ENCODE results near the gene KIF26B.
"Not testable (repeated sequence)": the region's sequence is repeated elsewhere in the genome, so short reads cannot be mapped to it uniquely, and the experiment has no call there.

The KIF26B gene

DNA sequence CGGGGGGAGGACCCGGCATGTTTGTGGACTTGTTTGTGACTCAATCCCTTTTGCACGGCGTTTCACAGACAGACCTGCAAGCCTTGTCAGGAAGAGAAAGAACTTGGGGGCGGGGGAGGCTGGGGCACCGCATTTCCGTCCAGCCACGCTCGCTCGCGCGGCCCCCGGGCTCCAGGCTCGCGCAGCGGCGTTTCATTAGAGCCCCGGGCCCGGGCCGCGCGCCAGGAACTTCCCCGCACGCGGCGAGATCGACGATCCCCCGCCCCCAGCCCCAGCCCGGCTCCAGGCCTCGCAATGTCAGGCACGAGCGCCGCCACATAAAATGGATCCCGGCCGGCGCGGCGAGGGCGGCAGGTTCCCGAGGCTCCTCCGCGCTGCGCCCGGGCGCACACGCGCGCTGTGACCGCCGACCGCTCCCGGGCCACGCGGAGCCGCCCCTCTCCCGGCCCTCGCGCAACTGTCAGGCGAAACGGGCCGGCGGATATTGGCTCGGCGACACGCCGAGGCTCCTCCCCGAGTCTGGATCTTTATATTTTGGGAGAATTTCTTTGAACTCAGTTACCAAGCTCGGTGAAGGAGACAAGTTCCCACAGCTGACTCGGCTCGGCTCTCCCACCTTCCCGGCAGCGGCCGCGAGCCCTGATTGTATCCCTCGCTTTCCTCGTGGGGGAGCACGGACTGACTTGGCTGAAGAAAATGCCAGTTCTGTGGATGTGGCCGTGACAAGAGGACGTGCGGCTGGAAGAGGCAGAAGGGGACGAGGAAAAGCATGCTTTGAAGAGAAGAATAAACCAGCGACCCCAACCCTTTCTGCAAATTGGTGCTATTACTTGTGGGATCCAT lies at the start of gene KIF26B:
TSS of gene KIF26B (plus strand) at position 557 of the 843 bp plus-strand sequence. CDS start 440 bp downstream, outside the sequence.
- peak; percentile 64 for DNase-seq

DNA sequence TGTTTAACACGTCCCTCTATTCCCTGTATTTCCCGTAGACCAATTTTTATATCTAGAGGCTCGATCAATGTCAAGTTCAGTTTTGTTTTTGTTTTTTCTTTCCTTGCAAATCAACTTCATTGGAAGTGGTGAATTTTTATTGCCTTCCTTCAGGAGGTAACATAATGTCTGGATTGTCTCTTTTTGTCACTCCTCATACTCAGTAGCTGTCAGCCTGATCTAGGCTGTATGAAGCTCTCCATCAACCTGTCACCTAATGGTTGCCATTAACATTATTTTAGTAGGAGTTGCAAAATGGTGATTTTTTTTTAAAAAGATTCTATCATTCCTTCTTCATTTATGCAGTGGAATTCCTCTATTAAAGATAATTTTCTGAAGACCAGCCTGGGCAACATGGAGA lies 49.7 kb upstream of the KIF26B start:
- DNase-seq = no peak

- DNase-seq = no peak
Observed at GRCh38 chr1:245105815-245106410, 48.9 kb upstream of the KIF26B start.

DNA sequence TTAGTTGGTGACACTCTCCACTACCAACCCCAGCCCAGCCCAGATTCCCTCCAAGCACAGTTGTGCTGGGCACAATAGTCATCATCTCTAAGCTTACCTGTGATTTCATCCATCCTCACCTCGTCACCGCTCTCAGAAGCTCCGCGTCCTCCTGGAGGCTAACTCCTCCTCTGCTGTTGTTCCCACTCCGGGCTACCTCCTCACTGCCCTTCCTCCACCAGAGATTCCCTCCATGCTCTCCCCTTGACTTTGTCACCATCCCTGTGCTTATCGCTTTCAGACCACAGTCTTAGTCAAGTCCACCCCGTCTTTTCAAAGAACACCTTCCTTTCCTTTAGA lies 47.0 kb upstream of the KIF26B start:
- DNase-seq = no peak

- no peak for DNase-seq
Observed at GRCh38 chr1:245108246-245108645, 46.5 kb upstream of the KIF26B start.

DNA sequence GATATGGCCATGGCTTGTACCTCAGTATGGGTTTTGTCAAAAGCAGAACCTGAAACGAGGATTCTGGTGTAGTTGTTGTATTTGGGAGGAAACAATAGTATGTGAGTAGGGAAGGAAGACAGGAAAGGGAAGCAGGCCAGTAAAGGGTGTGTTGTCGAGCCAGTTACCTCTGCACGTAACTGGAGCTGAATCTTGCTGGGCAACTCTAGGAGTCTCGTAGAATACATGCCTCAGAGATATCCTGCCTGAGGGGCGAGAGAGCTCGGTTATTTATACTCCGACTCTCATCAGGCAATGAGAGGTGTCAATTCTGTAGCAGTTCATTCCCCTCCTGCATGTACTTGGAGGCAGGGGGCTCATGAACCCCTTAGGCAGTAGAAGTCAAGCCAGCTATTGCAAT lies 45.9 kb upstream of the KIF26B start:
- no peak for DNase-seq

- DNase-seq = no peak
Observed at GRCh38 chr1:245110406-245110805, 44.4 kb upstream of the KIF26B start.

DNA sequence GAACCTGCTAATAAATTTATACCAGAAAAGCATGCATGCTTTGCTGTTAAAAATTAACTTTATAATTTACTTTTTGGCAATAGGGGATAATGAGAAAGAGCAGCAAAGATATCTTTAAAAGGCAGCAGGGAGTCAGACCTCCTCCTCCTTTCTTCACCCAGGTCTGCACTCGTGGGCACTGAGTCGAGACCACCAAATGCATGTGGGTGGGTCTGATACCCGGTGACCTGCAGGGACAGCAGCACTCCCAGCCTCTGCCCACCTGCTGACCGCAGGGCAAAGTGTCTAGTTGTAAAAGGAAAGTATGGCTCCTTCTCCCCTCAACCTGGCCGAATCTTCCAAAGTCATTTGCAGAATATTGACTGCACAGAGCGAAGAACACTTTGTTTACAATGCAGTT lies 43.7 kb upstream of the KIF26B start:
- no peak for DNase-seq

GRCh38 chr1:245113649-245114048 lies 41.1 kb upstream of the KIF26B start:
- DNase-seq = no peak

GRCh38 chr1:245116131-245116530 lies 38.7 kb upstream of the KIF26B start:
- DNase-seq = no peak

- DNase-seq = no peak
Observed at GRCh38 chr1:245116751-245117150, 38.0 kb upstream of the KIF26B start.

DNA sequence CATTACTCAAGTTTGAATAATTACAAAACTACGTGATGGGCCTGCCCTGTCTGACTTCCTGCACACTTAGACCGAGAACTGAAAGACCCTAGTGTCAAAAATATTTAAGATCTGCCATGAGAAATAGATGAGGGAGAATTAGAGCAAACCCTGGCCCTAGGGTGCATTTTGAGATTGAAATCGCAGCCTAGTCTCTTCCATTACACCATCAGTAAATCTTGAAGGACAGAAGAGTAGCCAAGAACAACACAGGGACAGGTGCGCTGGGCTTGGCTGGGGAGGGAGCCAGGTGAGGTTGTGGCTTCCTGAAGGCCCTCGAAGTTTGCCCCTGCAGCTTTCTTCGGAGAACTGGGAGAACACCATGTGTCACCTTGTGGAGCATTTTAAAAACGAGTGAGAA lies 36.7 kb upstream of the KIF26B start:
- no peak for DNase-seq

- DNase-seq = no peak
Observed at GRCh38 chr1:245118806-245119205, 36.0 kb upstream of the KIF26B start.

DNA sequence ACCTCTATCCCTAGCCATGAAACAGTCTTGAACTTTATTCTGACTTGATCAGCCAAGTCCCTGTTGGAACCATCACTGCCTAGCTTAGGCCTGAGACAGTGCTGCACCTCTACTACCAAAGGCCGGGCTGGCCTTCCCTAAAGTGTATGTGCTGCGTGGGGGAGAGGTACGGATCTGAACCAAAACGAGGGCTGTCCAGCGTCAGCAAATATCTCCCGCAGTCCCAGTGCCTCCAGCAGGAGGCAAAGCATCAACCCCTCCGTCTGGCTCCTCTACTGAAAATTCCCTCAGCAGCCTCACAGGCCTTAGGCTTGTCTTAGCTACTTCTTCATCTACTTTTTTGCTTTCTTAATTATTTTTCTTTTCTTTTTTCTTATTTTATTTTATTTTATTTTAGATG lies 33.3 kb upstream of the KIF26B start:
- no peak for DNase-seq

- no peak for DNase-seq
Observed at GRCh38 chr1:245124241-245124640, 30.5 kb upstream of the KIF26B start.

- DNase-seq = no peak
Observed at GRCh38 chr1:245124644-245125043, 30.1 kb upstream of the KIF26B start.

GRCh38 chr1:245126530-245126929 lies 28.3 kb upstream of the KIF26B start:
- no peak for DNase-seq

DNA sequence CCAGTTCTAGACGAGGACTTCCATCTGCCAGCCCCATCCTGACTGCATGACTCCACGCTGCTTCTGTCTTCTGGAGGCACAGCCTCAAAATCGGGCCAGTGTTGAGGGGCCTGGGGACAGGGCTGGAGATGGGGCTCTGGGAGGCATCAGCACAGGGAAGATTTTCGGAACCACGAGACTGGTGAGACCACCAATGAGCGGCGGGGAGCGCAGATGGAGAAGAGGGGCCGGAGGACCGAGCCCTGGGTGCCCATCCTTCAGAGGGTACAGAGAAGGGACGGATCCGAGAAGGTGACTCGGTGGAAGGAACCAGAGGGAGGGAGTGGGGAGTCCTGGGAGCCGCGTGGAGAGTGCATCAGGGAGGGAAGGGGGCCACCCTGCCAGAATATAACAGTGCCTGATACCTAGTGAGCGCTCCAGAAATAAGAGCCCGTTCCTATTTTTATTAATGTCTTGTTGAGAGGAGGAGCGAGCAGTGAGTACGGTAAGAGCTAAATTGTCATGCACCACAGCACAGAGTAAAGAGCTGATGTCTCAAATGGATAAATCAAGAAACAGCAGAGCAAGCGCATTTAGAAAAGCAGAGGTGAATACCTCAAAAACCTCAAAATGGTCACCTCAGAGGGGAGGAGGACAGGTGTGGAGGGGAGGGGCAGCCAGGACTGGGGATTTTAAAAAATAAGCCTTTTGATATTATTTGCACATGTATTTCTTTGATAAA lies 26.2 kb upstream of the KIF26B start:
- no peak for DNase-seq

- DNase-seq = no peak
Observed at GRCh38 chr1:245129319-245130240, 25.2 kb upstream of the KIF26B start.

- not testable (repeated sequence) for DNase-seq
Observed at GRCh38 chr1:245130281-245131025, 24.3 kb upstream of the KIF26B start.

DNA sequence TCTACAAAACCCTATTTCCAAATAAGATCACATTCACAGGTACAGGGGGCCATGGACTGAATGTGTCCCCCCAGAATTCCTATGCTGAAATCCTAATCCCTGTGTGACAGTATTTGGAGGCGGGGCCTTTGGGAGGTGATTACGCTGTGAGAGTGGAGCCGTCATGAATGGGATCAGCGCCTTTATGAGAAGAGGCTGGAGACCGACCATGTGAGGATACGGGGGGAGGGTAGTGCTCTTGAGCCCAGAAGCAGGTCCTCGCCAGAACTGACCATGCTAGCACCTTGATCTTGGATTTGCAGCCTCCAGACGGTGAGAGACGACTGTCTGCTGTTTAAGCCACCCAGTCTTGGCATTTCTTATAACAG lies 23.8 kb upstream of the KIF26B start:
- no peak for DNase-seq

DNA sequence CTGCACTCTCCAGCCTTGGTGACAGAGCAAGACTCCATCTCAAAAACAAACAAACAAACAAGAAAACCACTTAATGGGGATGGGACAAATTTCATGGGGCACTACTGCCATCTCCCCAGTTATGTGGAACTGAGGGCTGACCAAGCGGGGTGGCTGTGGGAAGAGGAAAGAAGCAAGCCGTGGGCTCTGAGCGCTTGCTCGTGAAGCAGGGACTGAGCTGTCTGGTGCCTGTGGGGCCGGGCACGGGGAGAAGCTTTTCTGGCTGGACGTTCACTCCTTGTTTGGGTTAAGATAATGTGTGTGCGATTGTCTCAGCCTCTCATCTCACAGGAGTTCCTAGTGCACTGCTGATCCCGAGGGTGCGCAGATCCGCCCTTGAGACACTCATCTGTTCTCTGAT lies 22.0 kb upstream of the KIF26B start:
- no peak for DNase-seq
